Epithelial cell of proximal tubule (primary cell): ENCODE results near the gene CBFA2T2. TPM values are rescaled to one million over a fixed set of nuclear protein-coding genes. Genes with fewer than 3 reads are reported as not detected.

Experiments used
- DNase-seq: peaks from one replicate; pipeline ENCODE4 v3.0.0-alpha.2; 2011; ENCODE audit warnings: low read depth
- H3K4me3 ChIP-seq: 2 replicates; pipeline ENCODE4 v1.5.1; 2011; ENCODE audit warnings: low read depth, mild to moderate bottlenecking, low read length
- CTCF ChIP-seq: conservative IDR thresholded peaks from 2 replicates; pipeline ENCODE4 v1.5.1; 2012; ENCODE audit warnings: low read depth, mild to moderate bottlenecking, low read length
- total RNA-seq: library from RNA; depleted of rRNA; stranded (reverse); fragments of >200 nt; gene quantifications from 2 replicates; pipeline ENCODE4 v1.2.3, GENCODE V29; 2015

CBFA2T2 gene
- total RNA-seq, 1 donor from 2014 or later: 8.4 TPM

- no peak for DNase-seq
- H3K4me3 ChIP-seq: no peak overlapping the region
- no peak for TF ChIP-seq CTCF
Measured at GRCh38 chr20:33541074-33541473, 51.2 kb downstream of the CBFA2T2 start.

- DNase-seq: no peak
- TF ChIP-seq CTCF: no peak
- no peak overlapping the region for H3K4me3 ChIP-seq
Measured at GRCh38 chr20:33541797-33542196, 51.9 kb downstream of the CBFA2T2 start.

- DNase-seq: no peak
- no peak for TF ChIP-seq CTCF
Measured at GRCh38 chr20:33545763-33546162, 55.9 kb downstream of the CBFA2T2 start.

GRCh38 chr20:33549229-33549999 lies 59.5 kb downstream of the CBFA2T2 start:
- no peak for DNase-seq
- no peak for TF ChIP-seq CTCF
- no peak overlapping the region for H3K4me3 ChIP-seq

More at GRCh38 chr20:33545763-33546162, 55.9 kb downstream of the CBFA2T2 start:
- no peak overlapping the region for H3K4me3 ChIP-seq

- DNase-seq: no peak
- no peak overlapping the region for H3K4me3 ChIP-seq
- no peak for TF ChIP-seq CTCF
Measured at GRCh38 chr20:33551778-33552177, 61.9 kb downstream of the CBFA2T2 start.

- TF ChIP-seq CTCF: no peak
- no peak for DNase-seq
- H3K4me3 ChIP-seq: no peak overlapping the region
Measured at GRCh38 chr20:33552519-33552918, 62.6 kb downstream of the CBFA2T2 start.

- TF ChIP-seq CTCF: no peak
- H3K4me3 ChIP-seq: no peak overlapping the region
- no peak for DNase-seq
Measured at GRCh38 chr20:33553516-33553915, 63.6 kb downstream of the CBFA2T2 start.
